Measurements from ENCODE around the gene MR1. TPM values are rescaled to one million over a fixed set of nuclear protein-coding genes. Genes with fewer than 3 reads are reported as not detected.

Gene MR1
- total and polyA plus RNA-seq, 9 of the 15 experiments (the other 6 are each of a cell fraction or from before 2014, with no cell fraction given): 9.7 to 21.7 (median 15.6) TPM

GRCh38 chr1:181033799-181034451, at the start of gene MR1 (continued):
- TF ChIP-seq CBFB (CRISPR knock-in tag; IDR thresholded peaks at IDR 0.05) (no peak), CTCF (IDR thresholded peaks at IDR 0.05 in 2 of 3, conservative IDR thresholded peaks at IDR 0.05 in 1 of 3; ENCODE audit: insufficient read depth in 2 of 3, low read depth in 1 of 3, low read length in 3 of 3) (no peak), KAT7 (CRISPR knock-in tag; IDR thresholded peaks at IDR 0.05; ENCODE audit: borderline replicate concordance) (0 out of 2 replicates have a peak, but pooled peaks have one; percentile 34), ZNF445 (CRISPR knock-in tag; IDR thresholded peaks at IDR 0.05; ENCODE audit: low read depth) (no peak), SNAPC5 (CRISPR knock-in tag; IDR thresholded peaks at IDR 0.05) (no peak), HOMEZ (CRISPR knock-in tag; IDR thresholded peaks at IDR 0.05) (no peak), ZBTB8A (IDR thresholded peaks at IDR 0.05; ENCODE audit: partially characterized antibody) (no peak), ZNF584 (CRISPR knock-in tag; IDR thresholded peaks at IDR 0.05; ENCODE audit: low read depth) (no peak), MAZ (CRISPR knock-in tag; conservative IDR thresholded peaks at IDR 0.05 in 1 of 2, IDR thresholded peaks at IDR 0.05 in 1 of 2) (0 out of 4 replicates have a peak, but pooled peaks of 1 of the 2 experiments have one; percentile 16), BDP1 (IDR thresholded peaks at IDR 0.05; ENCODE audit: insufficient read depth, insufficient read length) (no peak), RBFOX2 (IDR thresholded peaks at IDR 0.05; ENCODE audit: low read depth, low read length) (peak; percentile 62), ZNF57 (CRISPR knock-in tag; IDR thresholded peaks at IDR 0.05) (no peak), ZSCAN32 (CRISPR knock-in tag; IDR thresholded peaks at IDR 0.05) (no peak)
- TF ChIP-seq, protein P1, sequence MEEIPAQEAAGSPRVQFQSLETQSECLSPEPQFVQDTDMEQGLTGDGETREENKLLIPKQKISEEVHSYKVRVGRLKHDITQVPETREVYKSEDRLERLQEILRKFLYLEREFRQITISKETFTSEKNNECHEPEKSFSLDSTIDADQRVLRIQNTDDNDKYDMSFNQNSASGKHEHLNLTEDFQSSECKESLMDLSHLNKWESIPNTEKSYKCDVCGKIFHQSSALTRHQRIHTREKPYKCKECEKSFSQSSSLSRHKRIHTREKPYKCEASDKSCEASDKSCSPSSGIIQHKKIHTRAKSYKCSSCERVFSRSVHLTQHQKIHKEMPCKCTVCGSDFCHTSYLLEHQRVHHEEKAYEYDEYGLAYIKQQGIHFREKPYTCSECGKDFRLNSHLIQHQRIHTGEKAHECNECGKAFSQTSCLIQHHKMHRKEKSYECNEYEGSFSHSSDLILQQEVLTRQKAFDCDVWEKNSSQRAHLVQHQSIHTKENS (CRISPR knock-in tag; IDR thresholded peaks at IDR 0.05): no peak
- TF ChIP-seq, protein P2, sequence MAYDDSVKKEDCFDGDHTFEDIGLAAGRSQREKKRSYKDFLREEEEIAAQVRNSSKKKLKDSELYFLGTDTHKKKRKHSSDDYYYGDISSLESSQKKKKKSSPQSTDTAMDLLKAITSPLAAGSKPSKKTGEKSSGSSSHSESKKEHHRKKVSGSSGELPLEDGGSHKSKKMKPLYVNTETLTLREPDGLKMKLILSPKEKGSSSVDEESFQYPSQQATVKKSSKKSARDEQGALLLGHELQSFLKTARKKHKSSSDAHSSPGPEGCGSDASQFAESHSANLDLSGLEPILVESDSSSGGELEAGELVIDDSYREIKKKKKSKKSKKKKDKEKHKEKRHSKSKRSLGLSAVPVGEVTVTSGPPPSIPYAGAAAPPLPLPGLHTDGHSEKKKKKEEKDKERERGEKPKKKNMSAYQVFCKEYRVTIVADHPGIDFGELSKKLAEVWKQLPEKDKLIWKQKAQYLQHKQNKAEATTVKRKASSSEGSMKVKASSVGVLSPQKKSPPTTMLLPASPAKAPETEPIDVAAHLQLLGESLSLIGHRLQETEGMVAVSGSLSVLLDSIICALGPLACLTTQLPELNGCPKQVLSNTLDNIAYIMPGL (CRISPR knock-in tag; IDR thresholded peaks at IDR 0.05): no peak
- TF ChIP-seq, protein P3, sequence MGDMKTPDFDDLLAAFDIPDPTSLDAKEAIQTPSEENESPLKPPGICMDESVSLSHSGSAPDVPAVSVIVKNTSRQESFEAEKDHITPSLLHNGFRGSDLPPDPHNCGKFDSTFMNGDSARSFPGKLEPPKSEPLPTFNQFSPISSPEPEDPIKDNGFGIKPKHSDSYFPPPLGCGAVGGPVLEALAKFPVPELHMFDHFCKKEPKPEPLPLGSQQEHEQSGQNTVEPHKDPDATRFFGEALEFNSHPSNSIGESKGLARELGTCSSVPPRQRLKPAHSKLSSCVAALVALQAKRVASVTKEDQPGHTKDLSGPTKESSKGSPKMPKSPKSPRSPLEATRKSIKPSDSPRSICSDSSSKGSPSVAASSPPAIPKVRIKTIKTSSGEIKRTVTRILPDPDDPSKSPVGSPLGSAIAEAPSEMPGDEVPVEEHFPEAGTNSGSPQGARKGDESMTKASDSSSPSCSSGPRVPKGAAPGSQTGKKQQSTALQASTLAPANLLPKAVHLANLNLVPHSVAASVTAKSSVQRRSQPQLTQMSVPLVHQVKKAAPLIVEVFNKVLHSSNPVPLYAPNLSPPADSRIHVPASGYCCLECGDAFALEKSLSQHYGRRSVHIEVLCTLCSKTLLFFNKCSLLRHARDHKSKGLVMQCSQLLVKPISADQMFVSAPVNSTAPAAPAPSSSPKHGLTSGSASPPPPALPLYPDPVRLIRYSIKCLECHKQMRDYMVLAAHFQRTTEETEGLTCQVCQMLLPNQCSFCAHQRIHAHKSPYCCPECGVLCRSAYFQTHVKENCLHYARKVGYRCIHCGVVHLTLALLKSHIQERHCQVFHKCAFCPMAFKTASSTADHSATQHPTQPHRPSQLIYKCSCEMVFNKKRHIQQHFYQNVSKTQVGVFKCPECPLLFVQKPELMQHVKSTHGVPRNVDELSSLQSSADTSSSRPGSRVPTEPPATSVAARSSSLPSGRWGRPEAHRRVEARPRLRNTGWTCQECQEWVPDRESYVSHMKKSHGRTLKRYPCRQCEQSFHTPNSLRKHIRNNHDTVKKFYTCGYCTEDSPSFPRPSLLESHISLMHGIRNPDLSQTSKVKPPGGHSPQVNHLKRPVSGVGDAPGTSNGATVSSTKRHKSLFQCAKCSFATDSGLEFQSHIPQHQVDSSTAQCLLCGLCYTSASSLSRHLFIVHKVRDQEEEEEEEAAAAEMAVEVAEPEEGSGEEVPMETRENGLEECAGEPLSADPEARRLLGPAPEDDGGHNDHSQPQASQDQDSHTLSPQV (IDR thresholded peaks at IDR 0.05): no peak
